HG02798 (cell line): Measurements from ENCODE around the gene CAPN12.

Experiments
- ATAC-seq: cut with Tn5 transposase; IDR thresholded peaks from one replicate; pipeline ENCODE4 v1.9.1; 2021; ENCODE audit warnings: mild to moderate bottlenecking; ENCODE audit not compliant: unreplicated experiment, poor library complexity

CAPN12 gene

GRCh38 chr19:38699647-38700349 lies 44.5 kb downstream of the CAPN12 start:
- ATAC-seq, result no peak

DNA sequence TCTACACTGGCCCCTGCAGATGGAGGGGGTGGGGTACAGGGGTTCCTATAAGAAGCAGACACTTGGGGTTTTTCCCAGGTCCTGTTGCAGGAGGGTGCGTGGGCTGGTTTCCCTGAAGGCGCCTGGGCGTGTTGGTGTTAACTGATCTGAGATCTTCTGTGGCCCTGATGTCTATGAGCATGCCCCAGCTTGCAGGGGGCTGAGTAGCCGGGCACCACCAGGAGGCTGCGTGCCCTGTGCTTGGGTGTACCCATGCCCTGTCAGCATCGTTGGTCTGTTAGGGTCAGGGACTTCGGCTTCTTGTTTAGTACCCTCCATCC lies 45.3 kb downstream of the CAPN12 start:
- no peak for ATAC-seq

GRCh38 chr19:38698225-38699026 lies 45.8 kb downstream of the CAPN12 start:
- ATAC-seq, result no peak

GRCh38 chr19:38697641-38698071 lies 46.6 kb downstream of the CAPN12 start:
- no peak for ATAC-seq

- no peak for ATAC-seq
These were observed 47.1 kb downstream of the CAPN12 start for GRCh38 chr19:38697197-38697596.

DNA sequence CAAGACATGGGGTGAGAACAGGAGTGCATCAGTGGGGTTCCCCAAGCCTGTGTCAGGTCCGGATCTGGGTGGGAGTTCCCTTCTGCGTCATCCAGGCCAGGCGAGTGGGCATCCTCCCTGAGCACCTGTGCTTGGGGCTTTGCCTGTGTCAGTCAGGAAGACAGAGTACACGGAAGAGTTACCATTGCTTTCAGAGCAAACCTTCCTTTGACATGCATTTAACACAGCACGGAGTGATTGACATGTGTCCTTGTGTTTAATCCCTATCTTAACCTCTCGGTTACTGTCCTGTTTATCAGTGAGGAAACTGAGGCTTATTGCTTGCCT lies 47.6 kb downstream of the CAPN12 start:
- no peak for ATAC-seq

DNA sequence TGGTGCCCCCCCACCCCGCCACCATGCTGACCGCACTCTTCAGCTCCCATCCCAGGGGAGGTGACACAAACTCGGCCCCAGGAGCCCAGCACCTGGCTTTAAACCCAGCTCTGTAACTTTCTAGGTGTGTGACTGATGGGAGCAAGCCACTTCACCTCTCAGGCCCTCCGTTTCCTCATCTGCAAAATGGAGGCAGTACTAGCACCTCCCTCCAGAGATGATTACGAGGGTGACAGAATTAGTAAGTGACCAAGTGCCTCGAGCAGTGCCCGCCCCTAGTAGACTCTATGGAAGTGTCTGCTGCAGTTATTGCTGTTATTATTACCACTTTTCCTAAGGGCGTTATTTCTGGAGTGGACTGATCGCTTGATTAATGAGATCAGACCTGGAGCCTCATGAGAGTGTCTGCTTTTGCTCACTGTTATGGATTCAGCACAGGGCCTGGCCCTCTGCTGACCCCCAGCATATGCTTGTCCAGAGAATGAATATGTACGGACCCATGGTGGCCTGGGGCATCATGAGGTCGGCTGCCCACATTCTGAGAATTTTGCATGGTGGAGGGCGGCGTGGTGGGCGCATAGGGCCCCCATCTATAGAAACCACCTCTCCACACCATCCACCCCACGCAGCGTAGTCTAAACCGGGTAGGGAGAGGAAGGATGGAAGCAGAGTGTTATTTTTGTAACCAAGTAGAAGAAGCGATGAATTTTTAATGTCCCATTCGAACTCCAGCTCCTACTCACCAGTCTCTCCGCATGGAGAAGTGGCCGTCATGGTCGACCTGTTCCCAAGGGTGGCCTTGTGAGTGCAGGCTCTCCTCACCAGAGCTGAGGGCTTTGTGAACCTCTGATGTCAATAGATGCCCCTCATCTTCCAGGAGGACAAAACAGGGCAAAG lies 48.2 kb downstream of the CAPN12 start:
- no peak for ATAC-seq

GRCh38 chr19:38695317-38695683 lies 49.0 kb downstream of the CAPN12 start:
- ATAC-seq, result no peak

GRCh38 chr19:38693380-38694223 lies 50.7 kb downstream of the CAPN12 start:
- no peak for ATAC-seq

DNA sequence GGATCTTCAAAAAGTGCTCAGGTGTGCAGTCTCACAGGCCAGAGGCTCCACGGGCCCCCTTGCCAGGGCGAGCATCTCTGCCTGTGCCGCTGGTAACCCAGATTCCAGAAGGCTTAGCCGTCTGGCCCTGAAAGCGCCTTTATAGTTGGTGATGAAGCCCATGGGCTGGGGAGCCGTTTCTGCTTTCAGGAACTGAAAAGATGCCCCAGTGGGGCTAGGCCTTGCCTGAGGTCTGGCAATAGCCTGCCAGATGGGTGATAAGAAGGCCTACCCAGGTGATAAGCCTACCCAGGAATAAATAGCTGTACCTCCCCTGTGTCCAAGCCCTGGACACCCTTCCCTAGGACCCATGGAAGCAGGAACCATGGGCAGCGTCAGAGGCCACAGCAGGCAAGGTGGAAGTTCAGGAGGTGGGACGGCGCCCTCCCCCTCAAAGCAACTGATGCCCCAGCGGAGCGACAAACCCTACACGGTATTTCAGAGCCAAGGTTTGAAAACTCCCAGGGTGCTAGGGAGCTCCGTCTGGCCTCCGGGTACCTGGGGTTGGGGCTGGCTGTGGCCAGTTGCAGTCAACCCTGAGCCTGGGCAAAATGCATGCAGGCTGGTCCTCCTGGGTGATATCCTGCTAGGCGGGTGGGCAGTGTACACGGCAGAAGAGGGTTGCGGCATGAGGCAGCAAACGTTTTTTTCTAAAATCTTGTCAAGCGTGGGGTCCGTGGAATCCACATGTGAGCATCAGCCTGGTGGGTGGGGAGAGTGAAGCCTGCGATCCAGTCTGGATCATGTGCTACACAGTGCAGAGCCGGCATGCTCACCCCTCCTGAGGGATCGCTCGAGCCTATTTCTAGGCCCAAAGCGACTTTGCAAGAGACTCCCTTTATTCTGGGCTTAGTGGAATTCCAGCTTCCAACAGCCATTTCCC lies 51.6 kb downstream of the CAPN12 start:
- ATAC-seq, result no peak

DNA sequence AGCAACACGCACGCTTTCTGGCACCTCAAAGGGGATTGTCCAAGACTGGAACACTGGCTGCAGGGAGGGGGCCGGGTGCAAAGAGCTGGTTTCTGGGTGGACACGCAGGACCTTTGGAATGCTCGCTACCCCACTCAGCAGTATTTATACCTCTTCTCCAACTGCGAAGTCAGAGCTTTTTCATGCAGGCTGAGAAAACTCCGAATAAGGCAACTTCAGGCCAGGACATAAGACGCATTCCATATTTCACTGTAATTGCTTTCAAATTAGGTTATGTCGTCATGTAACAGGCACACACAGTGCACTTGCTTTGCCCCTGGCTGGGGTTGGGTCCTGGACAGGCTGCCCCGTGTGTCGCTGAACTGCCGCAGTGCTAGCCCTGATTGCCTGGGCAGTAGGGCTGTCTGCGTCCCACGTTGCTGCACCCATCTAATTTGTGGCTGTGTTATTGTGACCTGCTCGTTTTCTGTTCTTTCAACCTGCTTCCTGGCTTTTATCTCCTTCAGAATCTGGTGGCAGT lies 52.3 kb downstream of the CAPN12 start:
- ATAC-seq, result no peak

DNA sequence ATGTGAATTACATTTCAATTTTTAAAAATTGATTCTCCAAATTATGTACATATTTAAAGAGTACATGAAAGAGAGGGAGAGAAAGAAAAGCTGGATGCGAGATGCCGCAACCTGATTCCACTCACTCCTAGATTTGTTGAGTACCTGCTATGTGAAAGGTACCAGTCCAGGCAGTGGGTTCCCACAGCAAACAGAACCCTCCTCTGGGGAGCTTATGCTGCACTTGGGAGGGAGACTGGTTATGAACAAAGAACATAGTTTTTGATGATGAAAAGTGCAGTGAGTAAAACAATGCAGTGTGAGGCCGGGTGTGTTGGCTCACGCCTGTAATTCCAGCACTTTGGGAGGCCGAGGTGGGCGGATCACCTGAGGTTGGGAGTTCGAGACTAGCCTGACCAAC lies 53.4 kb downstream of the CAPN12 start:
- ATAC-seq, result no peak

DNA sequence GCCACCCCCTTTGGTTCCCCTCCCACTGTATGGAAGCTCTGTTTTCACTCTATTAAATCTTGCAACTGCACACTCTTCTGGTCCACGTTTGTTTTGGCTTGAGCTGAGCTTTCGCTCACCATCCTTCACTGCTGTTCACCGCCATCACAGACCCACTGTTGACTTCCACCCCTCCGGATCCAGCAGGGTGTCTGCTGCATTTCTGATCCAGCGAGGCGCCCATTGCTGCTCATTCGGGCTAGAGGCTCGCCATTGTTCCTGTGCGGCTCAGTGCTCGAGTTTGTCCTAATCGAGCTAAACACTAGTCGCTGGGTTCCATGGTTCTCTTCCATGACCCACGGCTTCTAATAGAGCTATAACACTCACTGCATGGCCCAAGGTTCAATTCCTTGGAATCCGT lies 54.1 kb downstream of the CAPN12 start:
- no peak for ATAC-seq

DNA sequence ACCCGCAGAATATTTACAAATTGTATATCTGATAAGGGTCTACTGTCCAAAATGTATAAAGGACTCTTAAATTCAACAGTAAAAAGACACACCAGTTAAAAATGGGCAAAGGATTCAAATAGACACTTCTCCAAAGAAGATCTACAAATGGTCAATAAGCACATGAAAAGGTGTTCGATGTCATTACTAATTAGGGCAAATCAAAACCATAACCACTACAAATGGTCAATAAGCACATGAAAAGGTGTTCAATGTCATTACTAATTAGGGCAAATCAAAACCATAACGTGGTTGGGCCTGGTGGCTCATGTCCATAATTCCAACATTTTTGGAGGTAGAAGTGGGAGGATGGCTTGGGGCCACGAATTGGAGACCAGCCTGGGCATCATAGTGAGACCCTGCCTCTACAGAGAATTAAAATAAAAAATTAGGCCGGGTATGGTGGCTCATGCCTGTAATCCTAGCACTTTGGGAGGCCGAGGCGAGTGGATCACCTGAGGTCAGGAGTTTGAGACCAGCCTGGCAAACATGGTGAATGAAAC lies 56.4 kb downstream of the CAPN12 start:
- ATAC-seq, result no peak

DNA sequence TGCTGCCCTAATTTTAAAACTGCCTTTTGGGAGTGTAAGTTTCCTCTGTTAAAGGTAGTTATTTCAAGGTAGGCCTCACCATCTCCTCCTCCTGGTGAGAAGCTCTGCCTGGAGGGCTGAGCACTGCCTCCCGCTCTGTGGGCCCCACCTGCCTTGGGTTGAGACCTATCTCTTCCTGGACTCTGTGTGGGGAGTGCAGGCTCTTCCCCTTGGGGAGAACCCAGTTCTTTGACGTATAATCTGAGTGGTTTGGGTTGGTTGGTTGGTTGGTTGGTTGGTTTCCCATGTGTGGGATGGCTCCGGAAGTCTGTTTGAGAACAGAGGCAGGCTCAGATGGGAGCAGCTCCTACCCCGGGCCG lies 57.8 kb downstream of the CAPN12 start:
- peak; percentile 39 for ATAC-seq

GRCh38 chr19:38685666-38686529 lies 58.4 kb downstream of the CAPN12 start:
- peak; percentile 18 for ATAC-seq

- ATAC-seq, result no peak
These were observed 59.2 kb downstream of the CAPN12 start for GRCh38 chr19:38684862-38685665.
